ENCODE measurements around the gene BBIP1. TPM values are rescaled to one million over a fixed set of nuclear protein-coding genes. Genes with fewer than 3 reads are reported as not detected.

The BBIP1 gene
- total RNA-seq, 2 experiments from 2014 or later = 17.1 to 21.9 TPM

GRCh38 chr10:110967009-110967630, 48.1 kb upstream of the BBIP1 start:
- intact Hi-C loops (cut with DNase I, micrococcal nuclease) = no loop called here
- Mint-ChIP-seq H3K27me3 (no peaks in the 10 kb centered on the region), H3K9me3 (no peaks in the 10 kb centered on the region), H3K27ac (no peak overlapping the region), H3K4me3 (no peak overlapping the region), H3K4me1 (ENCODE audit: low read depth) (peaks cover 86% of the 10 kb centered on the region), H3K36me3 (ENCODE audit: low read depth) (peaks cover 35% of the 10 kb centered on the region)
- DNase-seq (no peak), ATAC-seq (ENCODE audit: poor library complexity) (no peak)
- TF ChIP-seq CTCF (IDR thresholded peaks at IDR 0.05) = no peak
- POLR2A ChIA-PET = no interaction called here
- H3K9me3 ChIP-seq (ENCODE audit: control insufficient read depth in 1 of 2, insufficient read depth in 1 of 2, low read length in 2 of 2) = no peaks in the 10 kb centered on the region
- H3K4me1 ChIP-seq (ENCODE audit: insufficient read depth, low read length) = no peaks in the 10 kb centered on the region
- no peaks in the 10 kb centered on the region for H3K27me3 ChIP-seq (ENCODE audit: control insufficient read depth in 1 of 2, insufficient read depth in 2 of 2, low read length in 2 of 2)
- H3K4me3 ChIP-seq (ENCODE audit: low read length) = no peak overlapping the region
- H3K36me3 ChIP-seq (ENCODE audit: insufficient read depth, low read length) = no peaks in the 10 kb centered on the region
- CTCF ChIA-PET = no interaction called here
- no peak overlapping the region for H3K27ac ChIP-seq (ENCODE audit: low read depth in 1 of 2, low read length in 2 of 2)

GRCh38 chr10:110966146-110966545, 47.2 kb upstream of the BBIP1 start:
- H3K27ac Mint-ChIP-seq = no peak overlapping the region
- Histone ChIP-seq H3K4me3 (ENCODE audit: low read length) (no peak overlapping the region), H3K9me3 (ENCODE audit: control insufficient read depth in 1 of 2, insufficient read depth in 1 of 2, low read length in 2 of 2) (no peaks in the 10 kb centered on the region), H3K36me3 (ENCODE audit: insufficient read depth, low read length) (no peaks in the 10 kb centered on the region), H3K27ac (ENCODE audit: low read depth in 1 of 2, low read length in 2 of 2) (no peak overlapping the region), H3K27me3 (ENCODE audit: control insufficient read depth in 1 of 2, insufficient read depth in 2 of 2, low read length in 2 of 2) (no peaks in the 10 kb centered on the region), H3K4me1 (ENCODE audit: insufficient read depth, low read length) (no peaks in the 10 kb centered on the region)
- no peaks in the 10 kb centered on the region for H3K9me3 Mint-ChIP-seq
- ATAC-seq (ENCODE audit: poor library complexity) = no peak
- ChIA-PET POLR2A (interaction anchor here (1.0 kb wide), 1 partner anchor 17 kb away, joined by 3 read pairs; no protein-coding TSS in a partner anchor), CTCF (no interaction called here)
- intact Hi-C loops (cut with DNase I, micrococcal nuclease) = no loop called here
- H3K4me1 Mint-ChIP-seq (ENCODE audit: low read depth) = peaks cover 85% of the 10 kb centered on the region
- no peak for TF ChIP-seq CTCF (IDR thresholded peaks at IDR 0.05)
- no peak overlapping the region for H3K4me3 Mint-ChIP-seq
- H3K36me3 Mint-ChIP-seq (ENCODE audit: low read depth) = peaks cover 35% of the 10 kb centered on the region
- H3K27me3 Mint-ChIP-seq = no peaks in the 10 kb centered on the region
- no peak for DNase-seq

GRCh38 chr10:110965216-110965615, 46.2 kb upstream of the BBIP1 start:
- H3K9me3 ChIP-seq (ENCODE audit: control insufficient read depth in 1 of 2, insufficient read depth in 1 of 2, low read length in 2 of 2) = no peaks in the 10 kb centered on the region
- Mint-ChIP-seq H3K9me3 (no peaks in the 10 kb centered on the region), H3K4me3 (peak overlapping the region; percentile 12), H3K4me1 (ENCODE audit: low read depth) (peaks cover 81% of the 10 kb centered on the region), H3K27ac (no peak overlapping the region), H3K36me3 (ENCODE audit: low read depth) (peaks cover 29% of the 10 kb centered on the region), H3K27me3 (no peaks in the 10 kb centered on the region)
- no peaks in the 10 kb centered on the region for H3K4me1 ChIP-seq (ENCODE audit: insufficient read depth, low read length)
- ChIA-PET CTCF (no interaction called here), POLR2A (interaction anchor here (0.7 to 1.0 kb wide), 3 partner anchors 16 to 696 kb away, joined by 3 read pairs; no protein-coding TSS in a partner anchor)
- H3K27me3 ChIP-seq (ENCODE audit: control insufficient read depth in 1 of 2, insufficient read depth in 2 of 2, low read length in 2 of 2) = no peaks in the 10 kb centered on the region
- no peak for ATAC-seq (ENCODE audit: poor library complexity)
- H3K36me3 ChIP-seq (ENCODE audit: insufficient read depth, low read length) = no peaks in the 10 kb centered on the region
- no peak for TF ChIP-seq CTCF (IDR thresholded peaks at IDR 0.05)
- H3K4me3 ChIP-seq (ENCODE audit: low read length) = no peak overlapping the region
- DNase-seq = no peak
- intact Hi-C loops (cut with DNase I, micrococcal nuclease) = no loop called here
- no peak overlapping the region for H3K27ac ChIP-seq (ENCODE audit: low read depth in 1 of 2, low read length in 2 of 2)
